Endothelial cell of umbilical vein (primary cell): ENCODE measurements around the gene ATP10A.

Experiments used
- EZH2 ChIP-seq: IDR thresholded peaks from 2 replicates; pipeline ENCODE4 v1.6.1; 2012; ENCODE audit warnings: borderline replicate concordance, low read depth, mild to moderate bottlenecking, moderate library complexity, low read length, inconsistent platforms; ENCODE audit not compliant: severe bottlenecking
- FOS ChIP-seq: IDR thresholded peaks from 2 replicates; pipeline ENCODE4 v1.6.1; 2011; ENCODE audit warnings: mild to moderate bottlenecking, low read length, moderate library complexity, borderline replicate concordance; ENCODE audit not compliant: insufficient read depth
- GATA2 ChIP-seq: IDR thresholded peaks from 2 replicates; pipeline ENCODE4 v1.7.0; 2011; ENCODE audit warnings: low read depth, mild to moderate bottlenecking, moderate library complexity, mixed read lengths, low read length; ENCODE audit not compliant: insufficient read length, insufficient read depth
- JUN ChIP-seq: IDR thresholded peaks from 2 replicates; pipeline ENCODE4 v1.6.1; 2011; ENCODE audit warnings: borderline replicate concordance, low read depth; ENCODE audit not compliant: insufficient read length, insufficient read depth
- MAX ChIP-seq: IDR thresholded peaks from 2 replicates; pipeline ENCODE4 v1.6.1; 2011; ENCODE audit not compliant: insufficient read depth, insufficient read length
- MYC ChIP-seq: IDR thresholded peaks from one replicate; pipeline ENCODE4 v1.6.1; 2011; ENCODE audit warnings: mild to moderate bottlenecking, low read depth, low read length
- POLR2A ChIP-seq: IDR thresholded peaks from 2 replicates; pipeline ENCODE4 v1.6.1; 2012; ENCODE audit warnings: low read depth, mild to moderate bottlenecking, control low read depth, low read length
- POLR2AphosphoS5 ChIP-seq: IDR thresholded peaks from 2 replicates; pipeline ENCODE4 v1.6.1; 2012; ENCODE audit warnings: low read depth, mild to moderate bottlenecking, control low read depth, low read length, moderate library complexity; ENCODE audit not compliant: insufficient read depth
- TF ChIP-seq, protein P1 (sequence below), 2 donors: IDR thresholded peaks; 1 replicate in 1 of 2; 2 replicates in 1 of 2; pipeline ENCODE4 v1.5.1; 2011; ENCODE audit warnings: low read length in 2 of 2, mild to moderate bottlenecking in 2 of 2, moderate library complexity in 2 of 2, control low read depth in 1 of 2, inconsistent platforms in 1 of 2, low read depth in 1 of 2; ENCODE audit not compliant: insufficient read depth in 1 of 2; ENCODE audit errors: extremely low read depth in 1 of 2

- TF ChIP-seq, protein P1, sequence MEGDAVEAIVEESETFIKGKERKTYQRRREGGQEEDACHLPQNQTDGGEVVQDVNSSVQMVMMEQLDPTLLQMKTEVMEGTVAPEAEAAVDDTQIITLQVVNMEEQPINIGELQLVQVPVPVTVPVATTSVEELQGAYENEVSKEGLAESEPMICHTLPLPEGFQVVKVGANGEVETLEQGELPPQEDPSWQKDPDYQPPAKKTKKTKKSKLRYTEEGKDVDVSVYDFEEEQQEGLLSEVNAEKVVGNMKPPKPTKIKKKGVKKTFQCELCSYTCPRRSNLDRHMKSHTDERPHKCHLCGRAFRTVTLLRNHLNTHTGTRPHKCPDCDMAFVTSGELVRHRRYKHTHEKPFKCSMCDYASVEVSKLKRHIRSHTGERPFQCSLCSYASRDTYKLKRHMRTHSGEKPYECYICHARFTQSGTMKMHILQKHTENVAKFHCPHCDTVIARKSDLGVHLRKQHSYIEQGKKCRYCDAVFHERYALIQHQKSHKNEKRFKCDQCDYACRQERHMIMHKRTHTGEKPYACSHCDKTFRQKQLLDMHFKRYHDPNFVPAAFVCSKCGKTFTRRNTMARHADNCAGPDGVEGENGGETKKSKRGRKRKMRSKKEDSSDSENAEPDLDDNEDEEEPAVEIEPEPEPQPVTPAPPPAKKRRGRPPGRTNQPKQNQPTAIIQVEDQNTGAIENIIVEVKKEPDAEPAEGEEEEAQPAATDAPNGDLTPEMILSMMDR (IDR thresholded peaks at IDR 0.05; ENCODE audit: extremely low read depth in 1 of 2, insufficient read depth in 1 of 2, low read depth in 1 of 2, low read length in 2 of 2) = no peak
- TF ChIP-seq MAX (no peak), POLR2AphosphoS5 (no peak), GATA2 (no peak), POLR2A (no peak), EZH2 (no peak), FOS (no peak), JUN (no peak), MYC (no peak)
These were observed 99.8 kb downstream of the ATP10A start for GRCh38 chr15:25763331-25763751.
